Measurements from ENCODE around the gene LRCH1.
A peak's percentile ranks its signal among the peaks of the same experiment; 100 is the strongest.

The LRCH1 gene

DNA sequence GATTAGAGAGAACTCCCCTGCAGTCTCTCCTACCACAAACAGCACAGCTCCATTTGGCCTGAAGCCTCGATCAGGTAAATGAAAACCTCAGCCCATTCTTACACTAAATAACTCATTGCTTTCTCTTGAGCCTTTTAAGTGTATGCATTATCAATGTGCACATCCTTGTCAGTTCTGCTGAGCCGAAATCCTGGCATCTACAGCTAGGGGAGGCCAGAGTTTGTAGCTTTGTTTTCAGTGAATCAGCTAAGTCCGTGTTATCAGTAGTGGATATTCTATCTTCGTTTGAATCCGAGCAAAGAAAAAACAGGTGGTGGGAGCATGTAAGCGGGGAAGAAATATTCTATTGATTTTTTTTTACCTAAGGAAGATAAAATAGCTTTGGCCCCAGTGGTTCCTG lies 159.6 kb downstream of the LRCH1 start:
- DNase-seq (ENCODE audit: low spot score) = no peak

DNA sequence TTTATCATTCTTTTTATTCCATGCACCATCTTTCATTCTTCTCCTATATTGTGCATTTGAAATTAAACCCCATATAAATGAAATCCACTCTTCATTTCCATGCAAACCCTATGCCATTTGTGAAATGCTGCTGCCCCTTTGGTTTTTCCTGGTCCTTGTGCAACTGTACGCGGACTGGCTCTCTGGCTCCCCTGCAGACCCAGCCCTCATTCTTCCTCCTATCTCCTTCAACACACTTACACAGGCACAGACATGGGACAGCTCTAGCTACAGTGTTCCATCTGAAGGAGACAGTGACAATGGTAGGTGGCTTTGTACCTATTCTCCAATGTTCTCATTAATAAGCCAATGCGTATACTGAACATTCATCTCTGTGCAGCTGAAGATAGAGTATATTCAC lies 162.4 kb downstream of the LRCH1 start:
- no peak for DNase-seq (ENCODE audit: low spot score)

DNA sequence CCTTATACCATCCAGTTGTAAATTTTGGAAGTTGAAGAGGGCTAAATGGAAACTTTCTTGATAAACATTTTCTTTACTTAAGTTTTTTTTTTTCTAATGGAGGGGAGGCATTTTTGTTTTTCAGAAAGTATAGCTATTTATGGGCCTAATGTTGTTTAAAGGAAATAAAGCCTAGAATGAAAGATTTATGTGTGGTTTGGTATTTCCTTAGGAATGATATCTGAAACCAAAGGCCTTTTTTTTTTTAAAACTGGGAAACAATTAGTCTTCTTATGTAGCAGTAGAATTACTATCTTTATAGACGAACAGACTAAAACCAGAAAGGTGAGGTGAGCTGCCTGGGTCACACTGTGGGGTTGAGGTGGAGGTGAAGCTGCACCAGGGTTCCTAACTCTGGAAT lies 163.9 kb downstream of the LRCH1 start:
- DNase-seq (ENCODE audit: low spot score) = no peak

DNA sequence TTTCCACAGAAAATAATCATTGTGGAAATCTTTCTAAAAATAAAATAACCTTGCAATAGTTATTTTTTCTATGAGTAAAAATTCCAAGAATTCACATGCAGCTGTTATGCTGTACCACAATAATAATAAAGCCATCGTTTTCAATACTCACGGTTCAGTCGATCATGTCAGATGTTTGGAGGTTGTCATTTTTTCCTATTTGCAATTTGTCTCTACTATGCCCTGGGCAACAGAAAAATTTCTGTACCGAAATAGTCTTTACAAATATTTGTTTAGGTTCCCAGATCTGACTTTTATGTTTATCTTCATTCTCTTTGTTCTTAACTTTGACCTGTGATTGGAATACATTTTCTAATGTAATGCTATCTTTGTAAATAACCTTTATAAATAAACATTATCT lies 164.3 kb downstream of the LRCH1 start:
- no peak for DNase-seq (ENCODE audit: low spot score)

DNA sequence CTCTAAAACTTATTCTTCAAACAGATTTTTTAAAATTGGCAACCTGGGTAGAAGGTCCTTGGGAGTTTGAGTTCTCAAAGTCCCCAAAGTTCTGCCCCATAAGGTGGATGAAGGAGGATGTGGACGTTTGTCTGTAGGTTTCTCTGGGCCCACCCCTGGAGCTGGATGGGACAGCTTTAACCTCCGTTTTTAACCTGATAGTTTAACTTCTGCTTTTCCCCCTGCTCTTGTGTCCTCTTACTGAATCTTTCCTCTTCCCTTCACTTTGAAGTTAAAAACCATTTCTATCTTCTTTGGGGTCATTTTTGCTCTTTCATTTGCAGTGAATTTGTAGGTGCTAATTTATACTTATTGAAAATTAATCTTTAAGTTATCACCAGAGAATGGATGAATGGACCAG lies 164.9 kb downstream of the LRCH1 start:
- DNase-seq (ENCODE audit: low spot score) = no peak

DNA sequence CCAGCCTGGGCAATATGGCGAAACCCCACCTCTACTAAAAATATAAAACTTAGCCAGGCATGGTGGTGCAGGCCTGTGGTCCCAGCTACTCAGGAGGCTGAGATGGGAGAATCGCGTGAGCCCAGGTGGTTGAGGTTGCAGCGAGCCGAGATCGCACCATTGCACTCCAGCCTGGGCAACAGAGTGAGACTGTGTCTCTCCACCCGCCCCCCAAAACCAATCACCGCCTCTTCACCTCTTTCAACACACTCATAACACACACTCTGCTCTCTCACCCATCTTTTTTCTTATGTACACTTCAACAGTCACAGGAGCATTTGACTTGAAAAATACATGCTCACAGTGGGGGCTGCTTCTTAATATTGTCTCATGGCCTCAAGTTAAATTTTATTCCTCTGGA lies 167.2 kb downstream of the LRCH1 start:
- no peak for DNase-seq (ENCODE audit: low spot score)

DNA sequence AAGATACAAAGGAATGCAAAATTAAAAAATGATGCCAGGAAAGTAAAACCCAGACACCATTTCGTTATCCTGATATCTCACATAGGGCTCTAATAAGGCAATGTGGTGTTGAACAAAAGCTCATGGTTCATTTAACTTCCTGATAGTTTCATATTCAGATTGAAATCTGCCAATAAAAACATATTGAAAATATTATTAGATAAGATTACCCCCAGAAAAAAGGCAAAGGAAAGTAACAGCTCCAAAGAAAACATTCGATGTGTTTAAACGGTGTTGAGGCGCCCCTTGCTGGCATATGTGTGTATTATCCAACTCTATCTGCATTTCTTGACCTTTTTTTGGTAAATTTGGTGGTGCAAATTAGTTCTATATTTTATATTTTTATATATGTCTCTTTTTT lies 168.1 kb downstream of the LRCH1 start:
- DNase-seq (ENCODE audit: low spot score) = peak; percentile 31

DNA sequence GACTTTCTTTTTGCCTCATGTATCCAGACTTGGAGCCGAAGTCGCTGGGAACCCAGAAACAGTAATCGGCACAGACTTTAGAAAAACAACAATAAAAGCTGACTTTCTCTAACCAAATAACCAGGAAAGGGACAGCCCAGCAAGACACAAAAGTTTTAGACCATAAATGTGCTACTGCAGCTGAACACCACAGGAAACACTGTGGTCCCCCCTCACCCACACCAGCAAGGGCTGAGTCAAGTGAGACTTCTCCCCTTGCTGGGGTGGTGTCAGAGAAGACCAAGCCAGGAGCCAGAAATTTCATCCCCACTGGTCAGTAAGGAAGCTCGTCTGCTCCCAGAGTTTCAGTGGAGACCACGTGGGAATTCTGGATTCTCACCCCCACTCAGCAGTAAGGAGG lies 173.4 kb downstream of the LRCH1 start:
- DNase-seq (ENCODE audit: low spot score) = no peak

DNA sequence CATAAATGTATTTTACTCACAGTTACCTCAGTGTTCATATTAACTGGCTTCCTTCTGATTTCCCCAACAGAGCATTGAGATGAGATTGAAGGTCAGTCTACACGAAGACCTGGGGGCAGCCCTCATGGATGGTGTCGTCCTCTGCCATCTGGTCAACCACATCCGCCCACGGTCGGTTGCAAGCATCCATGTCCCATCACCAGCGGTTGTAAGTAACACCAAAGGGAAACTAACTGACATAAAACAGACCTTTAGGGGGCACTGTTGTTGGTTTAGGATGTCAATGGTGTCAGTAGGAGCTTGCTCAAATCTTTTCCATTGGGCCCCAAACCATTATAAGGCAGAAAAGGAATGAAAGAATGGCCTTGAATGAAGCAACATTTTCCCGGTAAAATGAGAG lies 175.8 kb downstream of the LRCH1 start:
- DNase-seq (ENCODE audit: low spot score) = no peak

DNA sequence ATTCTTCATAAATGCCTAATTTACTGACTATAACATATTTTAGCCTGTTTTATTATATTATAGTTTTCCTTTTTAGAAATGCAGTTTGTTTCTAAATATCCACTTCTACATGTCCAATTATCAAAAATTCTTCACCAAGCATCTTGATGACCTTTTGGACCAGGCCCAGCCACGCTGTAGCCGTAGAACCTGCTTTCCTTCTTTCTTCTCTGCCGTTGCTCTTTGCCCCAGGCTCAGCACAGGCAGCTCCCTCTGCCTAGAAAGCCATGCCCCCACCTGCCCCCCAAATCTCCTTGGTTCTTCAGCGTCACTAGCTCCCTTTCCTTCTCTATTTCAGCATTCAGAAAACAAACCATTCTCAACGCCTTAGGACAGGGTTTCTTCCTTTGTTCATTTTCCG lies 178.6 kb downstream of the LRCH1 start:
- no peak for DNase-seq (ENCODE audit: low spot score)

DNA sequence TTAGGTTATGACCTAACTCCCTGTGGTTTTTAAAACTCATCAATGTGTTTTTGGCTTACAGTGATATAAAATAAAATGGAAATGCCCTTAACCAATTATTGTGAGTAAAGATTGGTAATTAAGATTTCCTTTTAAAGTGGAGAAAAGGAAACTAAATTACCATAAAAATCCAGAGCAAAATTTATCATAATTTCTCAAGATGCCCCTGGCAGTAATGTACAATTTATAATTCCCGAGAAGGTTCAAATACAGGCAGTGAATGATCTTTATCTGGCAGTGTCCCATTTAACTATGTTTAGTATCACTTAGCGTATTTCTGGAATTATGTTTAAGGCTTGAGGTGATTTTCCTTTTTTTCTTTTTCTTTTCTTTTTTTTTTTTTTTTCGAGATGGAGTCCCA lies 182.5 kb downstream of the LRCH1 start:
- no peak for DNase-seq (ENCODE audit: low spot score)

DNA sequence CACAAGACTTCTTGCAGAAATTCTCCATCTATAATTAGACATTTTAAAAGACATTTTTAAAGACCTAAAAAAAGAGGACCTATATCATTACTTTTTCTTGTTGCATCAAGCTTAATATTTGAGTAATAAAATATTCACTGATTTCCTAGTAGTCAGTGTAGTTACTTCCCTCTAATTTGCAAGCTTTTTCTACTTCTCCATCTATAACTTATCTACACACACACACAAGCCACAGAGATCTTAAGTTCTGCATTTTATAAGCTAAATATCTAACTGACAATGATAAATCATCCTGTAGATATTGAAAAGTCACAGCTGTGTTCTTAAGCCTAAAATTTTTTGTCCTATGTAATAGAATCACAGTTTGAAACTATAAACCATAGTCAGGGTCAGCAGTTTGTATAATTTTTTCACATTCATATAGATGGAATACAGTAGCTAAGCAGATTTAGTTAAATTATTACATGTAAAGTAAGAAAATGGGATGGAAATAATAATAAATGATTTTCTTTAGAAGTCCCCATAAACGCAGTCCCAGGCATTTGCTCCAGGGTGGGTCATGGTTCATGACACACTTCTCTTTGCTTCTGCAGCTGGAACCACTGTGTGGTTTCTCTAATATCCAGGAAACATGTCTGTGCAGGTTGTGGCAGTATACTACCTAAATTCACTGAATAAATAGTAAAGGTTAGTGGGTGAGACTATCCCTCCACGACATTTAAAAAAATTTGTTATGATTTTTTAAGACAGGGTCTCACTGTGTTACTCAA lies 183.8 kb downstream of the LRCH1 start:
- DNase-seq (ENCODE audit: low spot score) = no peak

DNA sequence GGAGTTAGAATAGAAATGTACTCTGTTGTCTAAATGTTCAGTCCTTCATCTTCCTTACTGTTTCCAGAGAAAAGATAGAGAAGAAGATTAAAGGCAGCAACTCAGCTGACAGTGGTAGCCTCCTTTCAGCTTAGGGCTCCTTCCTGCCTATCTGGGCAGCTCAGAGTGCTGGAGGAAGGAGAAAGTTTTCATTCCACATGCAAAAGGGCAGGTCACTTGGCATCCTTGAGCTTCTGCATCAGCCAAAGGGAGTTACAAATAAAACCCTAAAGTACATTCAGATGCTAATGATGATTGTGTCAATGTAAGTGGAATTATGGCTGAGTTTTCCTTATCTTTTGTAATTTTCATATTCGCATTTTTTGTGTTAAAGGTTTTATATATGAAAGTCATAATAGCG lies 185.1 kb downstream of the LRCH1 start:
- no peak for DNase-seq (ENCODE audit: low spot score)

DNA sequence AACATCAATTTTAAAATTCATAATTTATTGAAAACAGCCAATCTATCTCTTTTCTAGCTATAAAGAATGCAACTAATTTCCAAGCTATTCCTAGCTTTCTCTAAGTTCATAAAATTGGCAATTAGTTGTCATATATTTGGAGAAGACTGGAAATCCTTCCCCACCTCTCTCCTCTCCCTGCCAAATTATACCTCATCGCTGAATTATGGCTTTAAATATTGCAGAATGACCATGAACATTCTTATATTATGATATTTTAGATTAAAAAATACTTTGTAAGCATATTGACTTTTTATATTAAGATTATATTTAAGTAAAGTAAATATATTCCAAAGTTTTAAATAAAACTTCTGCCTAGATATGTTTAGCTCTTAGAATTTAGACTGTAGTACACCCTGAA lies 185.8 kb downstream of the LRCH1 start:
- no peak for DNase-seq (ENCODE audit: low spot score)

DNA sequence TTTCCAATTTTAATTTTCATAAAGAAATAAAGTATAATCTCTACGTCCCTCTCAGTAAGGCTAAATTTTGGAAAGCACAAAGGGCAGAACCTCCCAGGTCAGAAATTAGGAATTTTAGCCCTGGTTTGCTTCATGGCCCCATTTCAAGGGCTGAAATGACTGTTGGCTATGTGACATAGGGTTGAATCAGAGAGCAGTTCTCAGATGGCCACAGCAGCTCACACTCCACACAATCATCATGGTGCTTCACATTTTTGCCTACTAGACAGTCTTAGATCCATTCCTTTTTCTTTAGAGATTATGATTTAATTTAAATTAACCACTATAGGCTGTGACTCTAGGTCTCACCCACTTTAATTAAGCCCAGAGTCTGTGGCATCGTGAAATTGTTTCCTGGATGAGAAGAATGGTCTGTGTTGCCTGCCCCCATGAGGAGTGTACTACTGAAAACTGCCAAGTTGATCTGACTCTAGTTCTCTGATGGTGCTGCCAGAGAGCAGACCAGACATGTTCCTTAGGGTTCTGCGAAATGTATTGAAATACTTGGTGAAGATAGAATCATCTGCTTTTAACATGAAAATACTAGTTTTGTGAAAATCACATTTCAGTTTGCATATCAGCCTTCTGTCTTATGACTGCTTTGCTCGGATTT lies 186.6 kb downstream of the LRCH1 start:
- no peak for DNase-seq (ENCODE audit: low spot score)

DNA sequence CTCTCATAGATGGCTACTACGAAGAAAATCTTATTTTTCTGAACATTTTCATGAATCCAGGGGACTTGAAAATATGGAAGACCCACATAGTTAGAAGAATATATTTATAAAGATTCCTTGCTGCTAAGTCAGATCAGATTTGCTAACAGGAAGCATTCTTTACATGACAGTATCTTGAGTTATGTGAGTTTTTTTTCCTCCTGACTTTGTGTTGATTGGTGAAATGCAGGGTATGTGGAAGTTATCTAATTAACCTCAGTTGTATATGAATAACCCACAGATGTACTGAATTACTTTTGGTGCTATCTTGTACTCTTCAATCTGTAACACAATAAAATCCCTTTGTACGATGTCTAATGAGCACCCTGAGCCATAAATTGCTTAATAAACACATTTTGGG lies 190.2 kb downstream of the LRCH1 start:
- no peak for DNase-seq (ENCODE audit: low spot score)

DNA sequence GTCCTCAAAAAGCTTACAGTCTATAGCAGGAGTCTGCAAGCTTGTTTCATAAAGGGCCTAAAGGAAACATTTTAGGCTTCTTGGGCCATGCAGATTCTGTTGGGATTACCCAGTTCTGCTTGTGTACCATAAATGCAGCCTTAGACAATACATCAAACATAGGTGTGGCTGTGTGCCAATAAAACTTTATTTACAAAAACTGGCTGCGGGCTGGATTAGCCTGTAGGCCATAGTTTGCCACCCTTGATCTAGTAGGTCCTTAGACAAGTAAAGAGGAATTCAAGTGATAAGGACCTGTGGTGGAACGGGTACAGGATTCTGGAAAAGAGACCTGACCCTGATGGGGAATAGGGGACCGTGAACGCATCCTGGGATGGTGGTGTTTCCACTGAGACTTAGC lies 192.1 kb downstream of the LRCH1 start:
- no peak for DNase-seq (ENCODE audit: low spot score)

DNA sequence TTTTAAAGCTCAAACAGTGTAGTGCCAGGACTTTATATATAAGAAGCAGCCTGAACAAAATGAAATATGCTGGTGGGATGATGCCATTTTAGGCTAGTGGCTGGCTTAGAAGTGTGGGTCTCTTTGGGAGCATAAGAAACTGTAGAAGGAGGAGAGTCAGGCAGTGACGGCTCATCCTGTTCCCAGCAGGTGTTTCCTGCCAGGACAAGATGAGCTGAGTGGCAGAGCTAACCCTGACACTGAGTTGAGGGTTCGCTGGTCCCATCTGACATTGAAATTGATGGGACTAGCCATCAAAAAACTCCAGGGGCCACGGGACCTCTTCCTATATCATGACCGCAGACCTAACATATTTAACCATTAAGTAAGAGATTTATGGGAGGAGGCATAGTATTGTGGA lies 192.7 kb downstream of the LRCH1 start:
- no peak for DNase-seq (ENCODE audit: low spot score)

DNA sequence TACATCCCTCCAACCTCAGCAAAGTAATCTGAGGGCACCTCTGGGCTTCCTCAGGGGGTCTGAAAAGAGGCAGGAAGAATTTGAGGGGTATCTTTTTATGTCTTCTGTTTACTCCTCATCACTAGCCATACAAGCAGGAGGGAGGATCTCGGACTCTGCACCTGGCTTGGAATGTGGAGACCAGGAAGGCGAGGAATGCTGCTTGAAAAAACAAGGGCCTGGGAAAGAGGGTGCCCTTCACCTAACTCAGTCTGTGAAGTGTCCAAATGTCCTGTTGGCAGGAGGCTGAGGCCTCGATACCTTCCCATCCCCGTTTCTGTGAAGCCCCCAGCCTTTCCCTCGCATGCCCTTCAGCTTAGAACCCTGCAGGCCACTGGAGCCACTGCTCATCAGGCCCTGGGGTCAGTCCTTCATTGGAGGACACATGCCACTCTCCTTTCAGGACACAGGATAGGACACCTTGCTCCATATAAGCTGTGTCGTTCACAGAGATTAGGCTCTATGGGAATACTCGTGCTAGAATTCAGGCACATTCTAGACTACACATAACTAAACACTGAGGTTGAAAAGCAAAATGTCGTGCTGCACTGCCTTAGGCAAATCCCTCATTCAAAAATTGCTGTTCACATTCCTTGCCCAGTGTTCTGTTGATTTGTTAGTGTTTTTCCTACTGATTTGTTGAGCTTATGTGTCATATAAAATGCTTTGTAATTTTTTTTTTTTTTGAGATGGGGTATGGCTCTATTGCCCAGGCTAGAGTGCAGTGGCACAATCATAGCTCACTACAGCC lies 194.3 kb downstream of the LRCH1 start:
- DNase-seq (ENCODE audit: low spot score) = no peak

DNA sequence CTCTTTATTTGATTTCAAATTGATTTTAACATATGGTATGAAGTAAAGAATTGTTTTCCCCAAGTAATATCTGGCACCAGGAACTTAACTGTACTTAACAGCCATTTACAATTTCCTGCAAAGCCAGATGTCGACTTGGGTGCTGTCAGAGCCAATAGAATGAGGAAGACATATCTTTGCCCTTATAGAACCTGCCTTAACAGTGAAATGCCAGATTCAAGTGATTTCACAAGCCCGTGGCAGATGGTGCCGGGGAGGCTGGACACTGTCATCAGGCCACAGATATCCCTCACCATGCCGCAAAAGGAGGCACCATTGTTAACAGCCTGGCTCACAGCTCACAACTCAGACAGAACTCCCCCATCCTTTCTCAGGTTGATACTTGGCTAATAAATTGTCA lies 195.3 kb downstream of the LRCH1 start:
- no peak for DNase-seq (ENCODE audit: low spot score)

DNA sequence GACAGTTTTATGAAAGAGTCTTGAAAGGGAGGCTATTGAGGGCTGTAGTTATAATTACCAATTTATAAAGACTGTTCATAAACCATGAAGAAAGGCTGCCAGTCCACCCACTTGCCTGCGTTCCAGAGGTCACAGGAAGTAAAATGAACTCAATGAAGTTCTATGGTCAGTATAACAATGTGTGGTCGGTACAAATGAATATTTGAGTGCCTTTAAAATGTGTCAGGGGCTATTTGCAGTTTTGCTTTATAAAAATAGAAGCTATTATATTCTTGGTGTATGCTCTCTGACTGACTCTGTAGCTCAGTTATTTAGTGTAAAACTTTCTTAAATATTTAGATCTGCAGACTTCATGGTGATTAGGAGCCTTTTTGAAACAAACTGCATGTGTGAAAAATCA lies 197.0 kb downstream of the LRCH1 start:
- DNase-seq (ENCODE audit: low spot score) = no peak

DNA sequence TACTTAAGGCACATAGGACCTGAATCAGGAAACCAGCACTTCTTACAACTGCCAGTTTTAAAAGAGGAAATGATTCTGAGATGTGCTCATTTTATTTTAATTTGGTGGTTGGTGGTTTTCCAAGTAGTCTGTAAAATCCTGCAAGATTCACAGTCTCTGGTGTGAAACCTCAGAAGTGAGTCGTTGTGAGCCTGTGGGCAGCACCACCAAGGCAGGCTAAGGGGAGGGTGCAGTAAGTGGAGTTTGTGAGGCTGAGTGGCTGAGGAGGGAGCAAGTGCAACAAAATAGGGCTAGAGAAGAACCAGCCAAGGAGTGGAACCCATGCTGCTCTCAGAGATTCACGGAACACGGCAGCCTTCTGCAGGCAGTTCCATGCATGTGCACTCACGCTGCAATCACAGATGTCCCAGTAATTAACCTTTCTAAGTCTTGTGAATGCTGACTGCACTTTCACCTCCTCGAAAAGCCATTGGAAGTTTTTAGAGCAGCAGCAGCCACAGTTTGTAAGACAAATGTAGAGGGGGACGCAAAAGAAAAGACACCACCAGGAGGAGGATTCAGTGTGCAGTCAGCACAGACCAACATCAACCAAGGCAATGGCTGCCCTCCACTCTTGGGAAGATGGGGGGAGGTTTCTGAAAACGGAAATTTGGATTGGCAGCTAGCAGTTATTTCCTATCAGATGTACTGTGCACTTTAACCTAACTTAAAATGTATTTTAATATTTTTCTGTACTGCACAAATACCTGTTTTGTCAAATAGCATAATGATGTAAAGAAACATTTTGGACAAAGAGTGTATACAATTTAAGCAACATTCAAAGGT lies 199.1 kb downstream of the LRCH1 start:
- no peak for DNase-seq (ENCODE audit: low spot score)

Measured in AG08396 (cell line).